ENCODE data around the gene GPR146.

GRCh38 chr7:1086588-1087464 lies 42.5 kb downstream of the GPR146 start:
- TF ChIP-seq MAFK (IDR thresholded peaks at IDR 0.05; ENCODE audit: low read length) (no peak), SMAD1 (IDR thresholded peaks at IDR 0.05; ENCODE audit: low read depth, low read length, partially characterized antibody) (no peak), MAX (CRISPR knock-in tag; IDR thresholded peaks at IDR 0.05) (peak; percentile 69), E4F1 (CRISPR knock-in tag; IDR thresholded peaks at IDR 0.05; ENCODE audit: borderline replicate concordance) (no peak)
- TF ChIP-seq, protein P1, sequence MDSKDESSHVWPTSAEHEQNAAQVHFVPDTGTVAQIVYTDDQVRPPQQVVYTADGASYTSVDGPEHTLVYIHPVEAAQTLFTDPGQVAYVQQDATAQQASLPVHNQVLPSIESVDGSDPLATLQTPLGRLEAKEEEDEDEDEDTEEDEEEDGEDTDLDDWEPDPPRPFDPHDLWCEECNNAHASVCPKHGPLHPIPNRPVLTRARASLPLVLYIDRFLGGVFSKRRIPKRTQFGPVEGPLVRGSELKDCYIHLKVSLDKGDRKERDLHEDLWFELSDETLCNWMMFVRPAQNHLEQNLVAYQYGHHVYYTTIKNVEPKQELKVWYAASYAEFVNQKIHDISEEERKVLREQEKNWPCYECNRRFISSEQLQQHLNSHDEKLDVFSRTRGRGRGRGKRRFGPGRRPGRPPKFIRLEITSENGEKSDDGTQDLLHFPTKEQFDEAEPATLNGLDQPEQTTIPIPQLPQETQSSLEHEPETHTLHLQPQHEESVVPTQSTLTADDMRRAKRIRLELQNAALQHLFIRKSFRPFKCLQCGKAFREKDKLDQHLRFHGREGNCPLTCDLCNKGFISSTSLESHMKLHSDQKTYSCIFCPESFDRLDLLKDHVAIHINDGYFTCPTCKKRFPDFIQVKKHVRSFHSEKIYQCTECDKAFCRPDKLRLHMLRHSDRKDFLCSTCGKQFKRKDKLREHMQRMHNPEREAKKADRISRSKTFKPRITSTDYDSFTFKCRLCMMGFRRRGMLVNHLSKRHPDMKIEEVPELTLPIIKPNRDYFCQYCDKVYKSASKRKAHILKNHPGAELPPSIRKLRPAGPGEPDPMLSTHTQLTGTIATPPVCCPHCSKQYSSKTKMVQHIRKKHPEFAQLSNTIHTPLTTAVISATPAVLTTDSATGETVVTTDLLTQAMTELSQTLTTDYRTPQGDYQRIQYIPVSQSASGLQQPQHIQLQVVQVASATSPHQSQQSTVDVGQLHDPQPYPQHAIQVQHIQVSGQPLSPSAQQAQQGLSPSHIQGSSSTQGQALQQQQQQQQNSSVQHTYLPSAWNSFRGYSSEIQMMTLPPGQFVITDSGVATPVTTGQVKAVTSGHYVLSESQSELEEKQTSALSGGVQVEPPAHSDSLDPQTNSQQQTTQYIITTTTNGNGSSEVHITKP (IDR thresholded peaks at IDR 0.05; ENCODE audit: partially characterized antibody): no peak
